Panc1 (cell line): ENCODE data around the gene LGALS13. TPM values are rescaled to one million over a fixed set of nuclear protein-coding genes. Genes with fewer than 3 reads are reported as not detected.

Source experiments
- ATAC-seq: fragments of 200-7000 bp; cut with Tn5 transposase; 2 replicates; pipeline ENCODE4 v1.9.1; 2020; ENCODE audit warnings: mild to moderate bottlenecking, moderate library complexity
- BruUV-seq: library from RNA; stranded (reverse); fragments of 400-500 nt; replicated peaks from 2 replicates; lab custom pipeline; 2021; lab: Mats Ljungman, UMichigan
- CTCF ChIA-PET: fragments of 300-600 bp; sonication (Branson Sonifier 250); formaldehyde crosslinking; loops from one replicate; lab custom pipeline; 2022; ENCODE audit warnings: antibody characterized with exemption; lab: Charles Lee
- POLR2A ChIA-PET: fragments of 300-600 bp; sonication (Branson Sonifier 250); formaldehyde crosslinking; loops from one replicate; lab custom pipeline; 2022; ENCODE audit warnings: antibody characterized with exemption; lab: Charles Lee
- DNase-seq: peaks from one replicate; pipeline ENCODE4 v3.0.0-alpha.2; 2010; ENCODE audit warnings: low read depth, low spot score
- H3K27ac ChIP-seq: 2 replicates; pipeline ENCODE4 v1.5.1; 2011; ENCODE audit warnings: mild to moderate bottlenecking, low read length, inconsistent platforms
- H3K27me3 ChIP-seq: fragments of 200-500 bp; sonication (Bioruptor generic); 2 replicates; pipeline ENCODE4 v1.6.0; 2014; ENCODE audit warnings: low read length, inconsistent platforms; ENCODE audit not compliant: control insufficient read depth, insufficient read depth
- H3K36me3 ChIP-seq: fragments of 200-500 bp; sonication (Bioruptor generic); 2 replicates; pipeline ENCODE4 v1.5.1; 2014; ENCODE audit warnings: inconsistent platforms, mild to moderate bottlenecking, low read length, moderate library complexity; ENCODE audit not compliant: control insufficient read depth, insufficient read depth
- H3K4me1 ChIP-seq: 2 replicates; pipeline ENCODE4 v1.5.1; 2011; ENCODE audit warnings: inconsistent platforms, mild to moderate bottlenecking, low read length, moderate library complexity; ENCODE audit not compliant: control insufficient read depth, insufficient read depth
- H3K4me3 ChIP-seq, 2 experiments: 2 replicates each; pipeline ENCODE4 v1.5.1; 2011 to 2012; ENCODE audit warnings: low read depth in 2 of 2, low read length in 2 of 2, mild to moderate bottlenecking in 2 of 2, inconsistent platforms in 1 of 2, moderate library complexity in 1 of 2
- H3K9me3 ChIP-seq: fragments of 200-500 bp; sonication (Bioruptor generic); 2 replicates; pipeline ENCODE4 v1.5.1; 2014; ENCODE audit warnings: low read depth, mild to moderate bottlenecking, inconsistent platforms, low read length, moderate library complexity; ENCODE audit not compliant: control insufficient read depth, insufficient read depth
- CTCF ChIP-seq: fragments of 450-650 bp; IDR thresholded peaks from 2 replicates; pipeline ENCODE4 v1.5.1; 2017; ENCODE audit warnings: mild to moderate bottlenecking
- POLR2AphosphoS5 ChIP-seq: IDR thresholded peaks from 2 replicates; pipeline ENCODE4 v1.6.1; 2012; ENCODE audit warnings: mild to moderate bottlenecking, low read depth, low read length, moderate library complexity
- REST ChIP-seq, 2 experiments: IDR thresholded peaks; 2 replicates each; pipeline ENCODE4 v1.6.1; 2011 to 2012; ENCODE audit warnings: low read depth in 2 of 2, control low read depth in 1 of 2, low read length in 1 of 2, mild to moderate bottlenecking in 1 of 2, moderate library complexity in 1 of 2; ENCODE audit not compliant: insufficient read depth in 1 of 2
- SIN3A ChIP-seq: IDR thresholded peaks from 2 replicates; pipeline ENCODE4 v1.6.1; 2012; ENCODE audit warnings: low read depth, mild to moderate bottlenecking, low read length, moderate library complexity, borderline replicate concordance; ENCODE audit not compliant: insufficient read depth
- TCF7L2 ChIP-seq: IDR thresholded peaks from 2 replicates; pipeline ENCODE4 v1.6.1; 2011; ENCODE audit warnings: mild to moderate bottlenecking, low read depth, low read length, inconsistent platforms
- in situ Hi-C: cut with HindIII; loops from 2 replicates; pipeline ENCODE4 v1.10.0; 2016; ENCODE audit warnings: low sequenced_read_pairs, low pct_unique_long_range_greater_than_20kb
- intact Hi-C: fragments of 100-400 bp; cut with micrococcal nuclease; formaldehyde crosslinking; loops from one replicate; pipeline ENCODE4 v1.10.0; 2022; ENCODE audit not compliant: unreplicated experiment
- total RNA-seq: library from RNA; stranded (reverse); gene quantifications from one replicate; pipeline ENCODE4 v1.2.1, GENCODE V29; 2021; ENCODE audit not compliant: unreplicated experiment

LGALS13 gene
- total RNA-seq, 1 experiment from 2014 or later, result not detected

- in situ Hi-C loops, result no loop called here
- no peak overlapping the region for H3K4me3 ChIP-seq
- no peak overlapping the region for H3K27ac ChIP-seq
- ATAC-seq (no peak), DNase-seq (no peak)
- no peaks in the 10 kb centered on the region for H3K36me3 ChIP-seq
- intact Hi-C loops, result no loop called here
- ChIA-PET POLR2A (no interaction called here), CTCF (no interaction called here)
- H3K9me3 ChIP-seq, result no peaks in the 10 kb centered on the region
- H3K27me3 ChIP-seq, result peaks cover 60% of the 10 kb centered on the region
- TF ChIP-seq TCF7L2, result no peak
- no peak for TF ChIP-seq CTCF
- TF ChIP-seq REST (IDR thresholded peaks at IDR 0.05; ENCODE audit: insufficient read depth in 1 of 2, low read depth in 2 of 2, low read length in 1 of 2), result no peak
- TF ChIP-seq SIN3A, result no peak
- TF ChIP-seq POLR2AphosphoS5, result no peak
- no peaks in the 10 kb centered on the region for H3K4me1 ChIP-seq
- BruUV-seq, result no TSS peak
Measured at GRCh38 chr19:39631626-39632025, 29.3 kb downstream of the LGALS13 start.

GRCh38 chr19:39637891-39638290 lies 35.6 kb downstream of the LGALS13 start:
- H3K4me3 ChIP-seq, result no peak overlapping the region
- DNase-seq (no peak), ATAC-seq (peak; percentile 35)
- H3K9me3 ChIP-seq, result no peaks in the 10 kb centered on the region
- TF ChIP-seq POLR2AphosphoS5, result no peak
- TF ChIP-seq TCF7L2, result no peak
- TF ChIP-seq CTCF, result no peak
- no peak for TF ChIP-seq REST (IDR thresholded peaks at IDR 0.05; ENCODE audit: insufficient read depth in 1 of 2, low read depth in 2 of 2, low read length in 1 of 2)
- no peak for TF ChIP-seq SIN3A
- no peaks in the 10 kb centered on the region for H3K4me1 ChIP-seq
- BruUV-seq, result no TSS peak
- ChIA-PET POLR2A (interaction anchor here (0.5 kb wide), 1 partner anchor 293 kb away, joined by 3 read pairs; no protein-coding TSS in a partner anchor), CTCF (interaction anchor here (1.0 to 1.1 kb wide), 2 partner anchors 86 to 153 kb away, joined by 3 to 7 read pairs; no protein-coding TSS in a partner anchor)
- peaks cover 72% of the 10 kb centered on the region for H3K27me3 ChIP-seq
- in situ Hi-C loops (loop anchor here (5.0 kb wide), 1 partner anchor 34 kb away; no protein-coding TSS in a partner anchor), intact Hi-C loops (no loop called here)
- H3K27ac ChIP-seq, result no peak overlapping the region
- no peaks in the 10 kb centered on the region for H3K36me3 ChIP-seq
